ENCODE results near the gene GMNC.
"Not testable (repeated sequence)": the region's sequence is repeated elsewhere in the genome, so short reads cannot be mapped to it uniquely, and the experiment has no call there.

The GMNC gene, protein sequence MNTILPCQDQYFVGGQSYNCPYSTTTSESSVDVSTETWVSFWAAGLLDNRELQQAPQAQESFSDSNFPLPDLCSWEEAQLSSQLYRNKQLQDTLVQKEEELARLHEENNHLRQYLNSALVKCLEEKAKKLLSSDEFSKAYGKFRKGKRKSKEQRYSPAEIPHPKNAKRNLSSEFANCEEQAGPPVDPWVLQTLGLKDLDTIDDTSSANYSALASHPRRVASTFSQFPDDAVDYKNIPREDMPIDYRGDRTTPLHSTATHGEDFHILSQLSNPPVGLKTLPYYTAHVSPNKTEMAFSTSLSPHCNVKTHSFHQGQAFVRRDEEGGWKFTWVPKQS

DNA sequence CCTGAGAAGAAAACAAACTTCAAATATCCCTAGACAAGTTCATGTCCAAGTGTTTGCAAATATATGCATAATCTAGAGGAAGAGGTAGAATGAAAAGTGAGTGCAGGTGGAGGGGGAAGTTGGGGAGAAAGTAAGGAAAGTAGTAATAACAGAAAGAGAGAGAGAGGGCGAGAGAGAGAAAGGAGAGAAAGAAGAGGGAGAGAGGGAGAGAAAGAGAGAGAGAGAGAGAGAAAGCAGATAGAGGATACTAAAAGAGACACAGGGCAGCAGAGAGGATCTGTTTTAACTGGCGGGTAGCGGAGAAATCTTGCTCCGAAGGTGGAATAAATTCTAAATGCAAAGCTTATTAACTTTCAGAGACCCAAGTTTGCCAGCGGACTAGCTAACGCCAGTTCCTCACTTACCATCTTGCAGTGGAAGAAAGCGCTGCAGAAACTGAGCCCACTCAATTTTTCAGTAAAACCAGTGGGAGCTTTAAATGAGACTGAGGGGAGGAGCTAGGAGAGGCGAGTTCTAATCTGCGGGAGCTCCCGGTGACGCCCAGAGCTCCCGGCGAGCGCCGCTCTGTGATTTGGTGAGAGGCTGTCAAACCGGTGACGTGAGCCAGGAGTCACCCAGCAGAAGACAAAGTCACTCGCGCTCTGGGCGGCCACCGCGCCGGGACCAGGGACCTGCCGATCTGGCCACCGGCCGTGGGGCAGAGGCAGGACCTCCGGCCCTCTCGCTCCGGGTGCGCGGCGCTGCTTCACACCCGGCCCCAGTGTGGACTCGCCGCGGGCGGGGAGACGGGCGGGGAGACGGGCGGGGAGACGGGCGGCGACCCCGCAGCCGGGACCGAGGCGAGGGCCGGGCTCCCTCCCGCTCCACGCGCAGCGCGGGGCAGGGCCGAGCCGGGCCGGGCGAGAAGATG is at the start of gene GMNC:
Gene GMNC (minus strand): TSS at position 486 of the 910 bp plus-strand sequence. CDS start 79 bp downstream, at position 407.
- DNase-seq: peak; percentile 9 to 32

- no peak for DNase-seq
Measured at GRCh38 chr3:190911382-190911781, 48.9 kb upstream of the GMNC start.

DNA sequence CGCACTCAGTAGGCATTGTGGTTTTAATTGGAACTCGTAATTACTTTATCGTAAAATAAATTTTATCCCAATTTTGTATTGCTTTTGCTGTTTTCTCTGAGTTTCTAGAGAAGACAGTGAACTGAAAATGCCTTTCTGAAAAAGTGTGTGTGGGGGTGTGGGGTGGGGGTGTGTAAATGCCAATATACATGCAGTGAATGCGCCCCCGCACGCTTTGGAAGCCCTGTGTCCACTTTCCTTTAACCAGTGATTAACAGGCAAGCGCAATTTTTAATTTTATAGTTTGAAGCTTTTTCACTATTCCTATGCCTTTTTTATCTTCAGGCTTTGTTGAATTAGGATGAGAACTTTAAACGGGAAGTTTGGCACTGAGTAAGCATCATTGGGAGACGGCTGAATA is 47.4 kb upstream of the GMNC start:
- DNase-seq: no peak

DNA sequence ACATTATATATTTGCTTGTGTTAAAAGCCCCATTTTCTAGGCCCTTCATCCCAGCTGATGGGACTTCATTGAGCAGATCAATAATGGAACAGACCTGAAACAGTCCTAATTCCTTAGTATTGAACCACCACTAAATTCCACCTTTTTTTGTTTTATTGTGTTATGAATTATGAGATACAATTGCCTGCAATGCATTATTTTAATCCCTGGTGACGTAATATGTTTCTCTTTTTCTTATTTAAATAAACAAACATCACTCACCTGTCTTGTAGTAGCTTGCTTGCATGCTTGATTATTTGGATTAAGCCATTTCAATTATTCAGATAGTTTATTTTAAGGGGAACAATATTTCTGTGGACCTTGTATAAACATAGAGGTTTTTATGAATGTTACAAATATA is 40.7 kb upstream of the GMNC start:
- DNase-seq: no peak

- DNase-seq: no peak
Measured at GRCh38 chr3:190902292-190902691, 39.8 kb upstream of the GMNC start.

- DNase-seq: no peak
Measured at GRCh38 chr3:190892395-190892902, 30.0 kb upstream of the GMNC start.

GRCh38 chr3:190886945-190887344 is 24.5 kb upstream of the GMNC start:
- DNase-seq: no peak

- peak; percentile 8 to 20 for DNase-seq
Measured at GRCh38 chr3:190883973-190884832, 21.7 kb upstream of the GMNC start.

DNA sequence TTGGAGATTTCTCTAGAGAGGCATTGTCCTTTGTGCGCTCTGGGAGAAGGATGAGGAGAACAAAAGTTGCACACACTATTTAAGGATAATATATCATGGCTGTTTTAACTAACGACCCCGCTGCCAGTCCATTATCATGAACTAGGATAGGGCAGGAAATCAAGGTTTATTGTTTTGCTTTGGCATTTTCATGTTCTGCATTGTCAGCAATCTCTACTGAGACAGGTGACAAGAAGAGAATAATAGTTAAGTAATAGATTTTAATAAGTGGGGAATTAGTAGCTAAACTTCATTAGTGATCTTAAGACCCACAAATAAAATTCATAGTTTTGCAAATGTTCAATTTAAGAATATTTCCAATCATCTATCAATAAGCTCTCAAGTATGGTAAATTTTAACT is 20.6 kb upstream of the GMNC start:
- no peak for DNase-seq

- peak in 1 of 2 donors; percentile 21 for DNase-seq
Measured at GRCh38 chr3:190877925-190878324, 15.4 kb upstream of the GMNC start.

DNA sequence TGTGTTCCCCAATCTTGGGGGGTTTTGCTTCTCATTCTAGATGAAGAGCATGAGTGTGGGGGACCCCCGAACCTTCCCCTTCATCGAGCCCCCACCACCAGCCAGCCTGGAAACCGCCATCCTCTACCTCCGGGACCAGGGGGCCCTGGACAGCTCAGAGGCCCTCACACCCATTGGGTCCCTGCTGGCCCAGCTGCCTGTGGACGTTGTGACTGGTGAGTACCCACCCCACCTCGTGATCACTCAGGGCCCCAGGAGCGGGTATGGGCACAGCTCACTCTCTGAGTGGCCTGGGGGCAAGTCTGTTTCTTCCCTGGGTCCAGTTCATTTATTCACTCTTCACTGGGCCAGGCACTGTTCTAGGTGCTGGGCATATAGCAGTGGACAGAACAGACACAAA is 13.9 kb upstream of the GMNC start:
- not testable (repeated sequence) for DNase-seq

GRCh38 chr3:190875061-190875460 is 12.6 kb upstream of the GMNC start:
- not testable (repeated sequence) for DNase-seq

- no peak for DNase-seq
Measured at GRCh38 chr3:190870127-190870526, 7.6 kb upstream of the GMNC start.

DNA sequence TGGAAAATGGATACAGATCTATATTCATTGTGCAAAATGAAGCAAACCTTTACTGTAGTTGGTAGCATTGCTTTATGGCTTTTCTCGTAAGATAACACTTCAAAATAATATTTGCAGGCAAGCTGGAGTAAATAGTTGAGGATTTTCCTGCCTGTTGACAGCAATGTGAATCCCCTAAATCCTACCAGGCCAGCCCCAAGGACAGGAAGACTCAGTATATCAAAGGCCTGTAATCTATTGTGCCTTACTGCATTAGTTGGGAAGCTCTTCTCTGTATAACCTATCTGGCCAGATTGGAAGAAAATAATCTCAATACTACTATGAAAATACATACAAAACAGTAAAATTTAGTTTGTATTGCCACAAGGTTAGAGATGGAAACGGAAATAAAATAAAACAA is 4.6 kb upstream of the GMNC start:
- DNase-seq: no peak

- DNase-seq: no peak
Measured at GRCh38 chr3:190865828-190866227, 3.3 kb upstream of the GMNC start.

DNA sequence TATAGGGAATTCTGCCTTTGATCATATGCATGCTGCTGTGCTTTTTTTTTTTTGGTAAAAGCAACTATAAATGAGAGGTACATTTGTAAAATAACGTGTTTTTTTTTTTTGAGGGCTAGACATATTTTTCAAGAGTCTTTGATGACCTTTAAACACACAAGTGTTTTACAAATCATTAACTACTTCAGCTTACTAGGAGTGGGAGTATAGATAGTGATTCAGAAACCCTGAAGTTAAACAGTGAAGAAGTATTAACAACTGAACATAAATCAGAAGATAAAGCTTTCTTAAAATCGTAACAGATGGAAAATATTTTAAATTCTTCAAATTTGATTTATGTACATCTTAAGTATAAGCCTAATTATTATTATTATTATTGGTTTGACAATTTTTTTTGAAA is 2.9 kb upstream of the GMNC start:
- DNase-seq: no peak

- no peak for DNase-seq
Measured at GRCh38 chr3:190864002-190864401, 1.5 kb upstream of the GMNC start.

- no peak for DNase-seq
Measured at GRCh38 chr3:190863119-190863465, 598 bp upstream of the GMNC start.

GRCh38 chr3:190860521-190860920 is 2.0 kb downstream of the GMNC start:
- no peak for DNase-seq

DNA sequence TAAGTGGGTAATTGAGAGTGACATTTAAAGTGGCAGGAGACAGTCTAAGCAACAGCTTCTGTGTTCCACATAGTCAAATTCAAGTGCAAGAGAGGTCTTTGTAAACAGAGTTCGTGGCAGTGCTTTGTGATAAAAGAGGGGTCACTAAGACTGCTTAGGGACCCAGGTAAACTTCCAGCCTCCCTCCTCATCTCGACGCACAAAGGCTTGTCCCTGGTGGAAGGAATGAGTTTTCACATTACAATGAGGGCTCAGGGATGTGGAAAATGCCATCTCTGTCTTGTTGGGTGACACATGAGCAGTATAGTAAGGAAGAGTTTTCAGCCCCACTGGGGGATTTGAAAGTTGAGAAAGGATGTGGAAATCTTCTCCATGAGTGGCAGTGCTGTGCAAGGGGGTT is 7.3 kb downstream of the GMNC start:
- DNase-seq: no peak

GRCh38 chr3:190854062-190854461 is 8.4 kb downstream of the GMNC start:
- no peak for DNase-seq

- DNase-seq: no peak
Measured at GRCh38 chr3:190853464-190853863, 9.0 kb downstream of the GMNC start.

GRCh38 chr3:190849607-190850006 is 12.9 kb downstream of the GMNC start:
- DNase-seq: no peak

Data from stimulated activated CD4-positive, alpha-beta T cell treated with anti-CD3 and anti-CD28 coated beads, Interleukin-2, amount 100 ng/mL, for 48 hours (primary cell).